Endothelial cell of umbilical vein (primary cell): ENCODE results near the gene SYNM. TPM values are rescaled to one million over a fixed set of nuclear protein-coding genes. Genes with fewer than 3 reads are reported as not detected.

ENCODE experiments used
- BruUV-seq: library from RNA; stranded (reverse); fragments of 400-500 nt; replicated peaks from 2 replicates; lab custom pipeline; 2021; lab: Mats Ljungman, UMichigan
- CTCF ChIA-PET: fragments of 300-600, 350-600 bp; sonication (Branson Sonifier 250); formaldehyde crosslinking; loops from one replicate; lab custom pipeline; 2021; ENCODE audit warnings: antibody characterized with exemption, inconsistent platforms; lab: Charles Lee
- POLR2A ChIA-PET: fragments of 300-600, 350-600 bp; sonication (Branson Sonifier 250); formaldehyde crosslinking; loops from one replicate; lab custom pipeline; 2021; ENCODE audit warnings: antibody characterized with exemption, inconsistent platforms; lab: Charles Lee
- DNase-seq: peaks from one replicate; pipeline ENCODE4 v3.0.0-alpha.2; 2011; ENCODE audit warnings: low read depth, low spot score
- FAIRE-seq: peaks from 2 replicates; lab custom pipeline; 2011; peaks lifted over from hg19 to GRCh38; lab: Jason Lieb, UNC
- H2AFZ ChIP-seq: 2 replicates; pipeline ENCODE4 v1.6.0; 2012; ENCODE audit warnings: low read depth, low read length, control low read depth, inconsistent platforms
- H3K27ac ChIP-seq: 2 replicates; pipeline ENCODE4 v1.5.1; 2011; ENCODE audit warnings: low read depth, mild to moderate bottlenecking, control low read depth, low read length, moderate library complexity; ENCODE audit not compliant: insufficient read depth
- H3K27me3 ChIP-seq, 2 experiments: 2 replicates each; pipeline versions ENCODE4 v1.6.0 to v1.6.1; 2011; ENCODE audit warnings: low read length in 2 of 2, mixed read lengths in 1 of 2; ENCODE audit not compliant: control insufficient read depth in 2 of 2, insufficient read depth in 2 of 2
- H3K36me3 ChIP-seq, 2 experiments: 2 replicates in 1 of 2; 3 replicates in 1 of 2; pipeline ENCODE4 v1.5.1; 2011; ENCODE audit warnings: low read length in 2 of 2, mild to moderate bottlenecking in 1 of 2, moderate library complexity in 1 of 2; ENCODE audit not compliant: control insufficient read depth in 2 of 2, insufficient read depth in 2 of 2; ENCODE audit errors: extremely low read depth in 1 of 2
- H3K4me1 ChIP-seq: 3 replicates; pipeline ENCODE4 v1.5.1; 2011; ENCODE audit warnings: mild to moderate bottlenecking, low read length; ENCODE audit not compliant: control insufficient read depth, insufficient read depth; ENCODE audit errors: extremely low read depth
- H3K4me2 ChIP-seq: 2 replicates; pipeline ENCODE4 v1.6.1; 2011; ENCODE audit warnings: low read length, control low read depth, mixed read lengths; ENCODE audit not compliant: insufficient read depth
- H3K4me3 ChIP-seq, 3 experiments: fragments of 200-600 bp in 1 of 3; sonication (generic), shearing (Covaris generic) in 1 of 3; replicated peaks in 1 of 3; 2 replicates each; pipeline ENCODE4 v1.5.1; 2011 to 2016; ENCODE audit warnings: control low read depth in 3 of 3, low read length in 3 of 3, mild to moderate bottlenecking in 2 of 3, inconsistent platforms in 1 of 3, low read depth in 1 of 3, moderate library complexity in 1 of 3; ENCODE audit not compliant: insufficient read depth in 1 of 3
- H3K79me2 ChIP-seq: 2 replicates; pipeline ENCODE4 v1.6.0; 2012; ENCODE audit warnings: low read length, inconsistent platforms; ENCODE audit not compliant: control insufficient read depth, insufficient read depth
- H3K9ac ChIP-seq: replicated peaks from 2 replicates; pipeline ENCODE3; 2011; ENCODE audit warnings: low read length, control low read depth; ENCODE audit not compliant: insufficient read depth; ENCODE audit errors: extremely low read depth
- H3K9me1 ChIP-seq: replicated peaks from 3 replicates; pipeline ENCODE4 v1.6.0; 2011; ENCODE audit warnings: mild to moderate bottlenecking, low read length; ENCODE audit not compliant: control insufficient read depth, insufficient read depth; ENCODE audit errors: extremely low read depth
- H3K9me3 ChIP-seq: replicated peaks from 2 replicates; pipeline ENCODE4 v1.5.1; 2012; ENCODE audit warnings: low read length, inconsistent platforms; ENCODE audit not compliant: control insufficient read depth, insufficient read depth
- H4K20me1 ChIP-seq: replicated peaks from 2 replicates; pipeline ENCODE3; 2011; ENCODE audit warnings: mild to moderate bottlenecking, low read length; ENCODE audit not compliant: control insufficient read depth, insufficient read depth; ENCODE audit errors: extremely low read depth
- EZH2 ChIP-seq: IDR thresholded peaks from 2 replicates; pipeline ENCODE4 v1.6.1; 2012; ENCODE audit warnings: borderline replicate concordance, low read depth, mild to moderate bottlenecking, moderate library complexity, low read length, inconsistent platforms; ENCODE audit not compliant: severe bottlenecking
- FOS ChIP-seq: IDR thresholded peaks from 2 replicates; pipeline ENCODE4 v1.6.1; 2011; ENCODE audit warnings: mild to moderate bottlenecking, low read length, moderate library complexity, borderline replicate concordance; ENCODE audit not compliant: insufficient read depth
- GATA2 ChIP-seq: IDR thresholded peaks from 2 replicates; pipeline ENCODE4 v1.7.0; 2011; ENCODE audit warnings: low read depth, mild to moderate bottlenecking, moderate library complexity, mixed read lengths, low read length; ENCODE audit not compliant: insufficient read length, insufficient read depth
- JUN ChIP-seq: IDR thresholded peaks from 2 replicates; pipeline ENCODE4 v1.6.1; 2011; ENCODE audit warnings: borderline replicate concordance, low read depth; ENCODE audit not compliant: insufficient read length, insufficient read depth
- MYC ChIP-seq: IDR thresholded peaks from one replicate; pipeline ENCODE4 v1.6.1; 2011; ENCODE audit warnings: mild to moderate bottlenecking, low read depth, low read length
- POLR2A ChIP-seq: IDR thresholded peaks from 2 replicates; pipeline ENCODE4 v1.6.1; 2012; ENCODE audit warnings: low read depth, mild to moderate bottlenecking, control low read depth, low read length
- POLR2AphosphoS5 ChIP-seq: IDR thresholded peaks from 2 replicates; pipeline ENCODE4 v1.6.1; 2012; ENCODE audit warnings: low read depth, mild to moderate bottlenecking, control low read depth, low read length, moderate library complexity; ENCODE audit not compliant: insufficient read depth
- dilution Hi-C: fragments of 300-500 bp; cut with MboI; formaldehyde crosslinking; loops from one replicate; pipeline ENCODE4 v1.15.0; 2019; ENCODE audit warnings: low sequenced_read_pairs; ENCODE audit not compliant: extremely low pct_ligation_motif_present
- intact Hi-C: fragments of 100-400 bp; cut with micrococcal nuclease; formaldehyde crosslinking; loops from one replicate; pipeline ENCODE4 v1.10.0; 2022
- polyA plus RNA-seq, 4 experiments: library from polyadenylated mRNA; depleted of rRNA in 3 of 4; stranded (reverse) in 3 of 4; unstranded in 1 of 4; fragments of >200 nt; gene quantifications; 2 replicates each; pipeline versions ENCODE4 v1.2.1 to v1.2.3, GENCODE V29; 2011 to 2012; ENCODE audit warnings: missing spikeins in 1 of 4
- total RNA-seq: library from RNA; stranded (reverse); gene quantifications from 2 replicates; pipeline ENCODE4 v1.2.3, GENCODE V29; 2021
- TF ChIP-seq, protein P1 (sequence below), 2 donors: IDR thresholded peaks; 1 replicate in 1 of 2; 2 replicates in 1 of 2; pipeline ENCODE4 v1.5.1; 2011; ENCODE audit warnings: low read length in 2 of 2, mild to moderate bottlenecking in 2 of 2, moderate library complexity in 2 of 2, control low read depth in 1 of 2, inconsistent platforms in 1 of 2, low read depth in 1 of 2; ENCODE audit not compliant: insufficient read depth in 1 of 2; ENCODE audit errors: extremely low read depth in 1 of 2
- TF ChIP-seq, protein P2 (sequence below): IDR thresholded peaks from 2 replicates; pipeline ENCODE4 v1.6.1; 2011; ENCODE audit not compliant: insufficient read depth, insufficient read length

The SYNM gene
- total and polyA plus RNA-seq, 2 donors (not counting 3 experiments of a cell fraction or from before 2014, with no cell fraction given) = 3.7 to 10.2 TPM

GRCh38 chr15:99109555-99110021, 4.7 kb downstream of the SYNM start:
- Histone ChIP-seq H3K4me2 (no peak overlapping the region), H3K27me3 (no peaks in the 10 kb centered on the region), H3K9ac (no peak overlapping the region), H3K9me1 (no peaks in the 10 kb centered on the region), H3K79me2 (no peaks in the 10 kb centered on the region), H3K4me3 (no peak overlapping the region), H3K9me3 (no peaks in the 10 kb centered on the region), H2AFZ (no peak overlapping the region), H3K36me3 (peaks cover 0 to 2% of the 10 kb centered on the region in 2 experiments), H4K20me1 (no peaks in the 10 kb centered on the region), H3K27ac (no peak overlapping the region), H3K4me1 (peaks cover 7% of the 10 kb centered on the region)
- intact Hi-C loops (loop anchor here (10.0 kb wide), 1 partner anchor 235 kb away; no protein-coding TSS in a partner anchor), dilution Hi-C loops (no loop called here)
- DNase-seq (no peak), FAIRE-seq (no peak)
- POLR2A ChIA-PET = no interaction called here
- BruUV-seq = no TSS peak
- CTCF ChIA-PET = interaction anchor here (2.0 to 3.2 kb wide), 2 partner anchors 9 to 100 kb away, joined by 6 to 17 read pairs; no protein-coding TSS in a partner anchor
- TF ChIP-seq JUN (no peak), MYC (no peak), EZH2 (no peak), FOS (no peak)
- TF ChIP-seq, protein P1, sequence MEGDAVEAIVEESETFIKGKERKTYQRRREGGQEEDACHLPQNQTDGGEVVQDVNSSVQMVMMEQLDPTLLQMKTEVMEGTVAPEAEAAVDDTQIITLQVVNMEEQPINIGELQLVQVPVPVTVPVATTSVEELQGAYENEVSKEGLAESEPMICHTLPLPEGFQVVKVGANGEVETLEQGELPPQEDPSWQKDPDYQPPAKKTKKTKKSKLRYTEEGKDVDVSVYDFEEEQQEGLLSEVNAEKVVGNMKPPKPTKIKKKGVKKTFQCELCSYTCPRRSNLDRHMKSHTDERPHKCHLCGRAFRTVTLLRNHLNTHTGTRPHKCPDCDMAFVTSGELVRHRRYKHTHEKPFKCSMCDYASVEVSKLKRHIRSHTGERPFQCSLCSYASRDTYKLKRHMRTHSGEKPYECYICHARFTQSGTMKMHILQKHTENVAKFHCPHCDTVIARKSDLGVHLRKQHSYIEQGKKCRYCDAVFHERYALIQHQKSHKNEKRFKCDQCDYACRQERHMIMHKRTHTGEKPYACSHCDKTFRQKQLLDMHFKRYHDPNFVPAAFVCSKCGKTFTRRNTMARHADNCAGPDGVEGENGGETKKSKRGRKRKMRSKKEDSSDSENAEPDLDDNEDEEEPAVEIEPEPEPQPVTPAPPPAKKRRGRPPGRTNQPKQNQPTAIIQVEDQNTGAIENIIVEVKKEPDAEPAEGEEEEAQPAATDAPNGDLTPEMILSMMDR (IDR thresholded peaks at IDR 0.05; ENCODE audit: extremely low read depth in 1 of 2, insufficient read depth in 1 of 2, low read depth in 1 of 2, low read length in 2 of 2) = no peak

GRCh38 chr15:99110093-99110492, 5.2 kb downstream of the SYNM start:
- POLR2A ChIA-PET = no interaction called here
- Histone ChIP-seq H3K4me3 (no peak overlapping the region), H3K27ac (no peak overlapping the region), H3K9me1 (no peaks in the 10 kb centered on the region), H3K9ac (no peak overlapping the region), H3K27me3 (no peaks in the 10 kb centered on the region), H2AFZ (no peak overlapping the region), H3K4me1 (peaks cover 7% of the 10 kb centered on the region), H3K36me3 (peaks cover 0 to 2% of the 10 kb centered on the region in 2 experiments), H4K20me1 (no peaks in the 10 kb centered on the region), H3K4me2 (no peak overlapping the region), H3K9me3 (no peaks in the 10 kb centered on the region), H3K79me2 (no peaks in the 10 kb centered on the region)
- no peak for TF ChIP-seq GATA2
- TF ChIP-seq, protein P2, sequence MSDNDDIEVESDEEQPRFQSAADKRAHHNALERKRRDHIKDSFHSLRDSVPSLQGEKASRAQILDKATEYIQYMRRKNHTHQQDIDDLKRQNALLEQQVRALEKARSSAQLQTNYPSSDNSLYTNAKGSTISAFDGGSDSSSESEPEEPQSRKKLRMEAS = no peak
- TF ChIP-seq, protein P1 (IDR thresholded peaks at IDR 0.05; ENCODE audit: extremely low read depth in 1 of 2, insufficient read depth in 1 of 2, low read depth in 1 of 2, low read length in 2 of 2) = no peak
- no peak for TF ChIP-seq EZH2
- TF ChIP-seq FOS = no peak
- TF ChIP-seq MYC = no peak
- TF ChIP-seq POLR2A = no peak
- no peak for TF ChIP-seq POLR2AphosphoS5
- TF ChIP-seq JUN = no peak
- intact Hi-C loops = no loop called here
- dilution Hi-C loops = no loop called here
- CTCF ChIA-PET = interaction anchor here (0.7 to 3.2 kb wide), 3 partner anchors 9 to 99 kb away, joined by 3 to 17 read pairs (median 6); no protein-coding TSS in a partner anchor
- FAIRE-seq (no peak), DNase-seq (no peak)
- BruUV-seq = no TSS peak
